HCEC 1CT (cell line): ENCODE results near the gene F13B.
"Not testable (repeated sequence)": the region's sequence is repeated elsewhere in the genome, so short reads cannot be mapped to it uniquely, and the experiment has no call there.

Experiments used
- DNase-seq: peaks from one replicate; pipeline ENCODE4 v3.0.0-alpha.2; 2017

Gene F13B, protein sequence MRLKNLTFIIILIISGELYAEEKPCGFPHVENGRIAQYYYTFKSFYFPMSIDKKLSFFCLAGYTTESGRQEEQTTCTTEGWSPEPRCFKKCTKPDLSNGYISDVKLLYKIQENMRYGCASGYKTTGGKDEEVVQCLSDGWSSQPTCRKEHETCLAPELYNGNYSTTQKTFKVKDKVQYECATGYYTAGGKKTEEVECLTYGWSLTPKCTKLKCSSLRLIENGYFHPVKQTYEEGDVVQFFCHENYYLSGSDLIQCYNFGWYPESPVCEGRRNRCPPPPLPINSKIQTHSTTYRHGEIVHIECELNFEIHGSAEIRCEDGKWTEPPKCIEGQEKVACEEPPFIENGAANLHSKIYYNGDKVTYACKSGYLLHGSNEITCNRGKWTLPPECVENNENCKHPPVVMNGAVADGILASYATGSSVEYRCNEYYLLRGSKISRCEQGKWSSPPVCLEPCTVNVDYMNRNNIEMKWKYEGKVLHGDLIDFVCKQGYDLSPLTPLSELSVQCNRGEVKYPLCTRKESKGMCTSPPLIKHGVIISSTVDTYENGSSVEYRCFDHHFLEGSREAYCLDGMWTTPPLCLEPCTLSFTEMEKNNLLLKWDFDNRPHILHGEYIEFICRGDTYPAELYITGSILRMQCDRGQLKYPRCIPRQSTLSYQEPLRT

DNA sequence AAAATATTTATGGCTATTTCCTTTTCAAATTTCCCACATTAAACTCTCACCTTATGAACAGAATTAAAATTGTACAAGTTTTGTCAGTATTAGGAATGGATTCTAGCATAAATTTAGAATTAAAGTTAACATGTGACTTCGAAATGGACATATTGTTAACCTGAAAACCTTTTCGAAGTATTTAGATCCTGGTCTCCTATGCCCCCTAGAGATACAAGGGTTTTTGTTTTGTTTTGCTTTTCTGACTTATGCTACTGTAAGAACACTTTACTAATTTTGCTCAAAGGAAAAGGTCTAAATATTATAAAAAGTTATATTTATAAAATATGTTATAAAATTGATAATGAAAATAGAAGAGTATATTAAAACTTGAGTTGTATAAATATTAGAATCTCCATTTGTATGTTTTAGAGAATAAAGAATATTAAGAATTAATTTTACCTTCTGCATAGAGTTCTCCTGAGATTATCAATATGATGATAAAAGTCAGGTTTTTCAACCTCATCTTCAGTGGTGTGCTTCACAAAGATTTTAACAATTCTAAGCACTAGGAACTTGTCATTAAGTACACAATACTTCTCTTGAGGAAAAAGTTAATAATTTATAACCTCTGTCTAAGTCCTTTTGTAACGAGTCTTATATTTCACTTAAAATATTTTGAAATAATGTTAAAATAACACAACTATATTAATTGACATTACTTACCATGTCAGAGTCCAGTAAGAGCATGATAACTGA, at the start of gene F13B:
TSS of gene F13B (minus strand) at position 542 of the 738 bp plus-strand sequence. CDS start at position 505, 37 bp downstream.
- peak; percentile 6 for DNase-seq

DNA sequence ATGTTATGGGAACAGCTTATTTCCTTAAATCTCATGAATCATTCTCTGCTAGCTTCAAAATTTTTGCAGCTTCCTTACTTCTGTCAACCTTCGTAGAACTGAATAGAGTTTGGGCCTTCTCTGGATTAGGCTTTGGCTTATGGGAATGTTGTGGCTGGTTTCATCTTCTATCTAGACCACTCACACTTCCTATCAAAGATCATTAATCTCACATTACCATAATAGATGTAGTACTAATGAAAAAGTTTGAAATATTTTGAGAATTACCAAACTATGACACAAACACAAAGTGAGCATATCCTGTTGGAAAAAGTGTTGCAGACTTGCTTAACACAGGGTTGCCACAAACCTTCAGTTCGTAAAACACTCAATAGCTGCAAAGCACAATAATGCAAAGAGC, 49.1 kb upstream of the F13B start:
- no peak for DNase-seq

DNA sequence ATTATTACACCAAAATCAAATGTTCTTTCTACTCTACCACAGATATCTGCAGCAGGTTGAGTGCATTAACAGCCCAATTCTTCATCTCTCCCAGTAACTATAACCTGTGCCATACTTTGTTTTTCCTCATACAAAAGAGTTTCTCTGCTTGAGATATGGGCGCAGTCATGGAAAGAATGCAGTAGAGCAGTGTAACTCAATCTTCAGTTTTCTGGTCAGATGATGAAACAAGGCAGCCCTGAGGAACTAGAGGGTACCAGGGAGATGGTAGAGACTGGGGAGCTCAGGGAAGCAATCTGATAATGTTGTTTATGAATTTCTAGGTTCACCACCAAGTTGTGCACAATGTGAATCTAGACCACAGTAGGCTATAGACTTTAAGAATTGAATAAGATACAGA, 39.8 kb upstream of the F13B start:
- DNase-seq, result no peak

DNA sequence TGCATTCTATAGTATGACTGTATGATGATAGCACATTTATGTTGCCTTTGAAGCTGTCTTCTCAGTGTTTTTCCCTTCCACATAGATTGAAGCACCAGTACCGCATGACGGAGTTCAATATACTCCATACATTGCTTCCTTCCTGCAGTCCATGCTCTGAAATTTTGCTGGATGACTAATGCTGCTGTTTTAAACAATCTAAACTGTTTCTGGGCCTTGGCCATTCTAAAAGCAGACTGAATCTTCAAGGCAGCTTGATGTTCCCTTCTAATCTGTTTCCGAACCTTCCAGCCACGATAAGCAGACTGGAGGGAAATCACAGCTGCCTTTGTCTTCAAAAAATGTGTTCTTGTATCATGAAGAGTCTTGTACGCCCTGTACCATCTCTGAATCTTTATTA, 36.2 kb upstream of the F13B start:
- no peak for DNase-seq

DNA sequence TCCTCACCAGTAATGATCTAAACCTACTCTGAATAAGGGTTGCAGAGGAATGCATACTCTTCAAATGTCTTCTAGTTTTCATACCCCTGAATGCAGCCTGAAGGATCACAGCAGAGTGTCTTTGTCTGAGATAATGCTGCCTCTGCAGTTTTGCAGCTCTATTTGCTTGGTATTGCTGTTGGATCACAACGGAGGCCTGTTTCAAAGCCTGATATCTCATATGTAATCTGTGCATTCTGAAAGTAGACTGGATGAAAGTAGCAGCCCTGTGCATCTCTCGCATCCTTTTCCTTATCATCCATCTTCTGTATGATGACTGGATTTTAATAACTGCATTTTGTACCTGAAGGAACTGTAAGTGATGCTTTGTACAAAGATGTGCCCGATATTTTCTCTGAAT, 34.9 kb upstream of the F13B start:
- DNase-seq, result no peak

DNA sequence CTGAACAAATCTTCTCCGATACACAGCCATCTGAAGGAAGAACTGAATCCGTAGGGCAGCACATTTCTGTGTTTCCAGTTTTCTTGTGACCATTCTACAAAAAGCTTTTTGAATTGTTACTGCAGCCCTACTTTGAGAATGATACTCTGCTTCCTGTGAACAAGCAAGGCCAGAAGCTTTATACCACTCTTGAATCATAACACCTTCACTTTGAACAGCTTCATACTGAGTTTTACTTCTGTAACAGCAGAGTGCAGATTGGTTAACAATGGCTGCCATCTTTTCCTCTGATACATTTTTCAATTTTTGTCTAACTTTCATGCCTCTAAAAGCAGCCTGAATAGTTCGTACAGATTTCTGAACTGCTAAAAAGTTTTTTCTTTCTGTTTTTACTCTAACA, 33.6 kb upstream of the F13B start:
- DNase-seq, result no peak

DNA sequence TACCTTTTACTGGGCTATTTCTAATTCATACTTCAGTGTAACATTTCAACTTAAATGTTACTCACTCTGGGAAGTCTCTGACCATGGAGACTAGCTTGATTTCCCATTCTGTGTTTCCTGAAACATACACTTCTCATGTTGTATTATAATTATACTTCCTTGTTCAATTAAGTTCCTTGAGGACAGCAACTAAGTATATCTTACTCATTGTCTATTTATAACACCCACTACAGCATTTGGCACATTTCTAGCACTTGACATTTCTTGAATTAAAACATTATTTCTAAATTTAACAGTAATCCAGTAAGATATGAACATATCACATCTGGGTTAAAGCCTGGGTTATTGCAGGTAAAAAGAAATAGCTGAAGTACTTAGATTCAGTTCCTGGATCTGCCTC, 32.4 kb upstream of the F13B start:
- no peak for DNase-seq

DNA sequence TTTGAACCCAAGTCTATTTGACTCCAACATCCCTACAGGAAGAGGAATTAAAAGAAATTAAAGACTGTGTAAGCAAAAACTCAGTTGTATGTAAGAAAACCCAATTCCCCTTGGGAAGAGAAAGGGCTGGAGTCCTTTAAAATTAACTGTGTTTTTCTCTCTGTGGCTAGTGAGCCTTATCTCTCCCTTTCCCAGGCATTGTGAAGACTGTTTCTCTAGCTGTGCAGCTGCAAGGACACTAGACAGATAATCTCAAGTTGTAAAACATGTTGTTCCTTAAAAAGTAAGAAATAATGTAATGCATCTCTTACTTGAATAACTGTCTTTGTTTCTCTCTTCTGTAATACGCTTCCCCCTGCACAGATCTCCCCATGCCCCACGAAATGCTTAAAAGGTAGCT, 29.9 kb upstream of the F13B start:
- DNase-seq, result not testable (repeated sequence)

DNA sequence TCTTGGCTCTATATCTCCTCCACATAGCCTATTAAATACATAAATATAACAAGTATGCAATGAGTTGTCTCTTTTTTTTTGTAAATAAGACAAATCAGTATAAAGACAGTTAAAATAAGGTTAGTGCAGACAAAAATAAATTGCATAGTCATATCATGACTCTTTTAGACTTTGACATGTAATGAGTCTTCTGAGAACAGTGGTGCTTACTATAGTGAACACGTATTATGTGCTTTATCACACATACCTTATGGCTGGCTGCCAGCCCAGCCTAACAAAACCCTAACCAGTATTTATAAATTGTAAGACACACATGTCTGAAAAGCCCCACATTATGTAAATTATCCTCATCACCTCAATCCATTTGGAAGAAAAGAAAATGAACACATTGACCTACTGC, 29.1 kb upstream of the F13B start:
- no peak for DNase-seq

DNA sequence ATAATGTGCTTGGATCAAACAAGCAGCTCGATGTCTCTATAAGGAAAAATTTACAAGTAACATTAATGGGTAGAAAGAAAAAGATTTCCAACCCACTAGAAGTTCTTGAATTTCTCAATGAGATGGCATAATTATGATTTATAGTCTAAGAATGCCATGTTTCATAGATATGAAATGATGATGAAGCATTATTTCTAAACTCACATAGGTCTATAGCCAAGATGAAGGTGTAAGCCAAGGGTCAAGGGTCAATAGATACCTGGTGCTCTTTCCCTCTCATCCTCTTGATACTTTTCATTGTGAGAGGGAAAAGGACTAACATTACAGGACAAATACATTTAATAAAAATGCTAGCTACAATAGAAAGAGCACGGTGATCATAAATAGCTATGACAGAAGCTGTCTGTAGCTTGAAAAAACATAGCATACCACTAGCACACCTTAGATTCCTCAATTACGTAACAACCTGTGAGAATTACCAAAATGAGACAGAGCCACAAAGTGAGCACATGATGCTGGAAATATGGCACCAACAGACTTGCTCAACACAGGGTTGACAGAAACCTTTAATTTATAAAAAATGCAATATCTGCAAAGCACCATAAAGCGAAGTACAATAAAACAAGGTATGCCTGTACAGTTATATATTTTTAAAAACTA, 26.3 kb upstream of the F13B start:
- no peak for DNase-seq

DNA sequence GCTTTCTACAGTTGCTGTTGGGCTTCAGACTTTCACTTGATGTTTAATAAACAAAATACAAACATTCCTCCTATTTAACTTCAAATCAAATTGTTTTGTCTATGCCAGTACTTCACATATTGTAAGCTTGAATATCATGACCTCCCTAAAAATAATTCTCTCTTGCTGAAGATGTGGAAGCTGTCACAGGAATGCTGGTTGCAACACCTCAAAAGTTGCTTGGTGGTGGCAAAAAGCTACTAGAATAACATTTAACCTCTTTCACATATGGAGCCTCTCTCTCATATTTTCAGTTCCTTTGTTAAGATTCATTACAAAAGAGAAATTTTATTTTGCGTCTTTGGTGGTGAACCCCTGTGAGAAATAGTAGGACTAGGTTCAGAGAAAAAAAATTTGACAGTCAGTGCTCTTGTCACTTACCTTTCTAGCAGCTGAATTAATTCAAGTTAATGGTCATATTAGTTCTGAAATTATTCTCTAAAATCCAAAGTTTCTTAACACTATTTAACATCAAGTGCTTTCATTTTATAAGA, 25.5 kb upstream of the F13B start:
- no peak for DNase-seq

DNA sequence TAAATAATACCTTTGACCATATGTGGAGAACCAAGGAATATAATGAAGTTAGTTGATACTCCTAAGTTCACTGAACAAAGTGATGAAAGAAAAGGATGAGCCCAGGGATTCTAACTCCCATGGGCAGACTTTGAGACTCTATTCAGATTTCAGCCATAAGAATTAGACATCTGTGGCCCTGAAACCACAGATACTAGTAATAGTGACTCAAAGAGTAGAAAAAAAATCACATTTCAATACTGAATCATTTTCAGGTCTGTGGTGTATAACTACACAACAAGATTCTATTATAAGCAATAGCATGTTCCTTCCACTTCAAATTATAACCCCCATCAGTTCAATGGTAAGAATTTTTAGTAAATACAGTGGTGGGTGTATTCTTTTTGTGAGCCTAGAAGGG, 16.4 kb upstream of the F13B start:
- DNase-seq, result no peak

DNA sequence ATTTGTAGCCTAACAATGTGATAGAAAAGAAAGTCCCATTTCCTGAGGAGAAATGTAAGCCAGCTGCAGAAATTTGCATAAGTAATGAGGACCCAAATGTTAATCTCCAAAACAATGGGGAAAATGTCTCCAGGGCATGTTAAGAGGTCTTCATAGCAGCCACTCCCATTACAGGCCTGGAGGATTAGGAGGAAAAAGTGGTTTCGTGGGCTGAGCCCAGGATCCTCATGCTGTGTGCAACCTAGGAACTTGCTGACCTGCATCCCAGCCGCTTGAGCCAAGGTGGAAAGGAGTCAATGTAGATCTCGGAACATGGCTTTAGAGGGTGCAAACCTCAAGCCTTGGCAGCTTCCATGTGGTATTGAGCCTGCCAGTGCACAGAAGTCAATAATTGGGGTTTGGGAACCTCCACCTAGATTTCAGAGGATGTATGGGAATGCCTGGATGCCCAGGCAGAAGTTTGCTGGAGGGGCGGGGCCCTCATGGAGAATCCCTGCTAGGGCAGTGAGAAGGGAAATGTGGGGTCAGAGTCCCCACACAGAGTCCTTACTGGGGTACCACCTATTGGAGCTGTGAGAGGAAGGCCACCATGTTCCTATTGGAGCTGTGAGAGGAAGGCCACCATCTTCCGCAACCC, 14.2 kb upstream of the F13B start:
- DNase-seq, result no peak

DNA sequence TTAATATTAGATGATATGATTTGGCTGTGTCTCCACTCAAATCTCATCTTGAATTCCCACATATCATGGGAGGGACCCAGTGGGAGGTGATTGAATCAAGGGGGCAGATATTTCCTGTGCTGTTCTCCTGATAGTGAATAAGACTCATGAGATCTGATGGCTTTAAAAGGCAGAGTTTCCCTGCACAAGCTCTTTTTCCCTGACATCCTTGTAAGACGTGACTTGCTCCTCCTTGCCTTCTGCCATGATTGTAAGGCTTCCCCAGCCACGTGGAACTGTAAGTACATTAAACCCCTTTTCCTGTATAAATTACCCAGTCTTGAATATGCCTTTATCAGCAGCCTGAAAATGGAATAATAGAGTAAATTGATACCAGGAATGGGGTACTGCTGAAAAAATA, 13.3 kb upstream of the F13B start:
- no peak for DNase-seq

DNA sequence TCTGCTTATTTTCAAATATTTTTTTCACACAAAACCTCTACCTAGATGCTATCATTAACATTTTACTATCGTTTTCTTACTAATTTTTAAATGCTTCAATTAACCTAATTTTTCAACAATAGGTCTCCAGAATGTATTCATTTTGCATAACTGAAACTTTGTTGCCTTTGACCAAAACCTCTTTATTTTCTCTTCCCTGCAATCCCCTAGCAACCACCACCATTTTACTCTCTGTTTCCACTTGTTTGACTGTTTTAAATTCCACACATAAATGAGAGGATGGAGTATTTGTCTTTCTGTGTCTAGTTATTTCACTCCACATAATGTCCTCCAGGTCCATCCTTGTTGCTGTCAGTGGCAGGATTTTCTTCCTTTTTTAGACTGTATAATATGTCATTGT, 9.5 kb upstream of the F13B start:
- DNase-seq, result no peak

DNA sequence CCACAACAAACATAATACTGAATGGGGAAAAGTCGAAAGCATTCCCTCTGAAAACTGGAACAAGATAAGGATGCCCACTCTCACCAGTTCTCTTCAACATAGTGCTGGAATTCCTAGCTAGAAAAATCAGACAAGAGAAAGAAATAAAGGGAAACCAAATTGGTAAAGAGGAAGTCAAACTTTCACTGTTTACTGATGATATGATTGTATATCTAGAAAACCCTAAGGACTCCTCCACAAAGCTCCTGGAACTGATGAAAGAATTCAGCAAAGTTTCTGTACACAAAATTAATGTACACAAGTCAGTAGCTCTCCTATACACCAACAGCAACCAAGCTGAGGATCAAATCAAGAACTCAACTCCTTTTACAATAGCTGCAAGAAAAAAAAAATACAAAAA, 6.9 kb upstream of the F13B start:
- DNase-seq, result no peak

DNA sequence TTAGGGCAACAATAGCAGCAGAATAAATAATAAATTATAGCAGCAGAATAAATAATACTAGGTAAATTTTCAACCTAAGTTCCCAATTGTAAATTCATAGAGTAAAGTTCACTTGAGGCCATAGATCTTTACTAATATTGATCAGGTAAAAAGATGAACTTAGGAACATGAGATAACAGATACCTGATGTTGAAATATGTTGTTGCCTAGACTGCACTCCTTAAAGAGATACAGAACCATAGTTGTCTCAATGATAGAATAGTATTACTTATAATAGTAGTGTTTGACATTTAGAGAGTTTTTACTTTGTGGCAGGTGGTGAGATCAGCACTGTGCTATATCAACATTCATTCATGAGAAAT, 378 bp upstream of the F13B start:
- DNase-seq, result no peak

DNA sequence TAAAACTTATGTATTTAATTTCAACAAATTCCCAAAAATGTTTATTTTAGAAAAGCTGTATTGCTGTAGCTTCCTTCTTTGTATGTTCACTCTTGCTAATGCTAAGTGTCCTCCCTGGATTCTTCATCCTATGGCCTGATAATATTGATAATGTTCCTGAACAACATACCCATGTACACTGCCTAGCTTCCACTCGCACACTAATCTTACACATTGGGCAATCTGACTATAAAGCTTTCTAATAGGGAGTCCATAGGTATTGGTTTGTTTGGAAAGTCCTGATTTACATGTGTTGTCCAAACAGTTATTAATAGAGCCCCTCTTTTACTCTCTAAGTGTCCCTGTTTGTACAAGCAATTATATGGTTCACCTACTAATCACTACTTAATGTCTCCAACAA, 783 bp downstream of the F13B start:
- DNase-seq, result no peak

DNA sequence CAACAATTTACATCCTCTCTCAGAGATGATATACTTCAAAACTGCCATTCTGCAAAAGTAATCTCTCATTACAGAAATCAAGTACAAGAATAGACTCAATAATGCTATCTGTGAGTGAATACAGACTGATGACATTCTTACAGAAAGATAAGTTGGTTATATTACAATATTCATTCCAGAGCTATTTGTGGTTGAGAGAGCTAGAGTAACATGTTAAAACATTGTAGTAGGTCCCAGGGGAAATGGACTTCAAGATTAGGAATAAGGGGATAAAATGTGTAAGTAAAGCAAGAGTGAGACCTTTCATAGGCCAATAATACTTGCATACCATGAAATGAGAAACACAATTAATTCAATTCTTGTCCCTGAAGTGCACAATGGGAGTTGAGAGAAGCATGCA, 1.5 kb downstream of the F13B start:
- DNase-seq, result no peak

DNA sequence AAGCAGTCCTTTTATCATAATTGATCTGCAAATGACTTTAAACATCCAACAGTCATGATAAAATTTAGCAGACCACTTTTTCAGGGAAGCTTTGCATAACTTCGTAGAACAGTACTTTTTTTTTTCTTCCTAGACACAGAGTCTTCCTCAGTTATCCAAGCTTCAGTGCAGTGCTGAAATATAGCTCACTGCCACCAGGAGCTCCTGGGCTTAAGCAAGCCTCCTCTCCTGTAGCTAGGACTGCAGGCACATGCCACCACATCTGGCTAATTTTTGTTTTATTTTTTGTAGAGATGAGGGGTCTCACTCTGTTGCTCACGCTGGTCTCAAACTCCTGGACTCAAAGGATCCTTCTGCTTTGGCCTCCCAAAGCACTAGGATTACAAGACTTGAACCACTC, 3.8 kb downstream of the F13B start:
- no peak for DNase-seq

DNA sequence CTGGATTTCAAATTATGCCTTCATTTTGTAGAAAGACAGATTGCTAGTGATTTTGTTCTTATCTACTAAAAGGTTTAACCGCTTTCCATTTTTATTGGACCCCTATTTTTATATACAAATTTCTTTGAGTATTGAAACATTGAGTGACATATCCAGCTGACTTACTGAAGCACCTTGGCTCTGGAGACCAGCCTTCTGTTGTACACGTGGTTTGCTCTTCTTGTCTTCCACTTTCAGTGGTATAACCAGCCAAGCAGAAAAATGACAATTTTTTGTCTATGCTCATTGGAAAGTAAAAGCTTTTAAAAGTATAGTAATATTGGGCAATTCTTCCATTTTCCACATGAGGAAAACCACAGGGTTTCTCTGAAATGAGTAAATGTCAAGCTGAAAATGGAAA, 4.4 kb downstream of the F13B start:
- no peak for DNase-seq

DNA sequence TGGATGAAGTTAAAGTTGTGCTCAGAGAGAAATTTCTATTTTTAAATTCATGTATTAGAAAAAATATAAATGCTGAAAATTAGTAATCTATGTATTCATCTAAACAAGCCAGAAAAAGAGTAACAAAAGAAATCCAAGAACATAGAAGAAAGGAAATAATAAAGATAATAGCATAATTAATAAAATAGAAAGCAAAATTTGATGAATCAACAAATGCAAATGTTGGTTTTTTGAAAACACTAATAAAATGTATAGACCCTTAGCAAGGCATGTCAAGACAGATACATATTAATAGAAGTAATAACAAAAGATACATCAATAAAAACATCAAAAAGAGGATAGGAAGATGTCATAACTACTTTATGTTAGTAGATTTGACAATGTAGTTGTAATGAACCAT, 18.0 kb downstream of the F13B start:
- no peak for DNase-seq
